Measurements from ENCODE around the gene GALNT16. TPM values are rescaled to one million over a fixed set of nuclear protein-coding genes. Genes with fewer than 3 reads are reported as not detected.

GALNT16 gene
- total RNA-seq, 2 donors from 2014 or later: 0.05 to 0.21 TPM

DNA sequence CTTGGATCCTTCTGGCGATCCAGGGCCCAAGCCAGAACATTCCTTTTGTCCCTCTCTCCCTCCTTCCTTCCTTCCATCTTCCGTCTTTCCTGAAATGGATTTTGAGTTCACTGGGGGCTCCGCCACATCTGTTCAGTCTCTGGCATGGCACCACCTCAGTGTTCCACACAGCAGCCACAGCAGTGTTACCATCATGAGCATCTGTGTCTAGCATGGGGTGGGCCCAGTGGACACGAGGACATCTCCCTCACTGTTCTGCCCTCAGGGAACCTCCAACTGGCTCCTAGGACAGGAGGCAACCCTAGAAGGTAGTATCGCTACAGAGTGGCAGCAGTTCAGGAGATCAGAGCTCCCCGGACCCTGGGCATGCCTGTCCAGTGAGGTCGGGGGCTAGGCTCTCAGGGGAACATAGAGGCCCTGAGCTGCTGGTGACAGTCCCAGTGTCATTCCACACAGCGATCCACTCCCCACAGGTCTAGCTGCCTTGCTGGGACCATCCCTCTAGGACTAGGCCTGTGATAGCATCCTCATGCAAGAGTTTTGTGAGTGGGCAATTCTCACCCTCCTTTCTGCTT lies 59.0 kb downstream of the GALNT16 start:
- H3K9me3 Mint-ChIP-seq: peaks cover 0 to 2% of the 10 kb centered on the region in 2 donors
- H3K27ac Mint-ChIP-seq: no peak overlapping the region
- no peaks in the 10 kb centered on the region for H3K36me3 Mint-ChIP-seq (ENCODE audit: insufficient read depth in 2 of 2)
- no peak for DNase-seq
- no peak for ATAC-seq (replicated peaks in 1 of 2)
- H3K4me1 Mint-ChIP-seq (ENCODE audit: low read depth): no peaks in the 10 kb centered on the region
- no peak overlapping the region for H3K4me3 Mint-ChIP-seq
- no peaks in the 10 kb centered on the region for H3K27me3 Mint-ChIP-seq (ENCODE audit: low read depth)

DNA sequence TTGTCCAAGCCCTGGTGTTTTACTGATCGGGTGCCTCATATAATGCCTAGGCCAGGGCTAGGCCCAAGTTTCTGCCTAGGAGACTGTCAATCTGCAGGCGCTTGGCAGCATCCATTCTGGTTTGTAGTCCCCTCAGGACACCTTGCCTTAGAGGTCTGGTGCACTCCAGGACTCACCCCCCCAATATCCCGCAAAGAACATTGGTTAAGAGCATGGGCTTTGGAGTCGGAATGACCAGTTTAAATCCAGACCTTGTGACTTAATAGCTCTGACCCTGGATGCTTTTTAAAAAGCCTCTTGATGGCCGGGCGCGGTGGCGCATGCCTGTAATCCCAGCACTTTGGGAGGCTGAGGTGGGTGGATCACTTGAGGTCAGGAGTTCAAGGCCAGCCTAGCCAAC lies 60.0 kb downstream of the GALNT16 start:
- DNase-seq: no peak

DNA sequence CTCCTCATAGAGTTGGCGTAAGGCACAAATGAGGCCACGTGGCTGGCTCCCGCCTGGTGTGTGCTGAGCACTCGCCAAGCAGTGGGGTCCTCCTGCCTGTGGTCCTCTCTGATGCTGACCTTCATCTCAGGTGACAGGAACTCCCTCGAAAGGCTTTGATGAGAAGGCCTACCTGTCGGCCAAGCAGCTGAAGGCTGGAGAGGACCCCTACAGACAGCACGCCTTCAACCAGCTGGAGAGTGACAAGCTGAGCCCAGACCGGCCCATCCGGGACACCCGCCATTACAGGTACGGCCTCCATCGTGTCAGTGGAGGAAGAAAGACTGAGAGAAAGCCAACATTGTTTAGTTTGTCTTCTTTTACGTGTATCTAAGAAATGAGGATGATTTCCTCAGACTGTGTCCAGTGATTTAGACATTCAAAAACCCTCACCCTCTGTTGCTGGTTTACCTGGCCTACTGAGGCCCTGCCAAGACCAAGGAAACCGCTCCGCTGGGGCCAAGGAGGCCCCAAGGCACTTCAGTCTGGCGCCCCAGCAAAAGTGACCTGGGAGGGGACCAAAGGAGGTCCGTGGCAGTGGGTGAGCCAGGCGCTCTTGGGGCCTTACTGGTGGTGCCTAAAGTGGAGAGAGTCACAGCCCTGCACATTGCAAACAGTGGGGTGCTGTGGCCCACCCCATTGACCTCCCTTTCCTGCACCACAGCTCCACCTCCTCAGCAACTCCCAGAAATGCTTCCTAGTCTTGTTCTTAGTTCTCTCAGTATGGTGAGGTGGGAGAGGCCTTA lies 60.8 kb downstream of the GALNT16 start:
- no peak for DNase-seq
- H3K9me3 Mint-ChIP-seq: peaks cover 0 to under 1% of the 10 kb centered on the region in 2 donors

More for the DNA sequence above, 60.0 kb downstream of the GALNT16 start:
- Mint-ChIP-seq H3K4me1 (ENCODE audit: low read depth) (no peaks in the 10 kb centered on the region), H3K36me3 (ENCODE audit: insufficient read depth in 2 of 2) (no peaks in the 10 kb centered on the region), H3K27ac (no peak overlapping the region), H3K27me3 (ENCODE audit: low read depth) (no peaks in the 10 kb centered on the region), H3K4me3 (no peak overlapping the region), H3K9me3 (peaks cover 0 to 2% of the 10 kb centered on the region in 2 donors)
- no peak for ATAC-seq (replicated peaks in 1 of 2)

DNA sequence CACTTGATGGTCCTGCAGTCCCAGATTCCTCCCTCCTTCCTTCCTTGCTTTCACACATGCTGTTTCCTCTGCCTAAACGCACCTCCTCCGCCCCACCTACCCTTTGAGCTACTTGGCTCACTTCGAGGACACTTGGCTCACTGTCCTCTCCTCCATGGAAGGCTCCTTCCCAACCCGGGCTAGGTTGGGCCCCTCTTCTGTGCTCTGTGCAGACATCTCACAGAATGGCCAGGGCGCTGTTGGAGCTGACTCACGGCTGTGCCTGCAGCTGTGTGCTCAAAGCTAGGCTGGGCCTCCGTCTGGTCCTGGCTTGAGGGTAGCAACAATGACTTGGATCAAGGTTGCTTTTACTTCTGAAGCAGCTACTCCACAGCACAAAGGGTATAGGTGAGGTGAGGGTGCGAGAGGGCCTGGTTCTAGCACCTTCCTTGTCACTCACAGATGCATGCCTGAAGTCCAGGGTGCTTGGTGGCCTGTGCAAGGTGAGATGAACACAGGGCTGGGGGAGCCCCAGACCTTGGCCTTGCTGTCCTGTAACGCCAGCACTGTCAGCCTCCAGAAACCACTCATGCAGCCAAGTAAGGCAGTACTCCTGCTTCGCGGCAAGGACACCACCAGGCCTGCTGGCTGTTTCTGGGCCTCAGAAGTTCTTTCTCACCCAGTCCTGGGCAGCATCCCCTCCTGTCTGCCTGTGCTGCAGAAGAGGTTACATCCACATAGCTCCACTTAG lies 61.8 kb downstream of the GALNT16 start:
- Mint-ChIP-seq H3K9me3 (no peaks in the 10 kb centered on the region), H3K27me3 (ENCODE audit: low read depth) (no peaks in the 10 kb centered on the region), H3K4me3 (no peak overlapping the region), H3K27ac (no peak overlapping the region), H3K4me1 (ENCODE audit: low read depth) (no peaks in the 10 kb centered on the region), H3K36me3 (ENCODE audit: insufficient read depth in 2 of 2) (no peaks in the 10 kb centered on the region)
- ATAC-seq (replicated peaks in 1 of 2) (no peak), DNase-seq (no peak)

More for the DNA sequence above, 60.8 kb downstream of the GALNT16 start:
- no peak overlapping the region for H3K4me3 Mint-ChIP-seq
- no peaks in the 10 kb centered on the region for H3K4me1 Mint-ChIP-seq (ENCODE audit: low read depth)
- H3K27ac Mint-ChIP-seq: no peak overlapping the region
- no peaks in the 10 kb centered on the region for H3K27me3 Mint-ChIP-seq (ENCODE audit: low read depth)
- ATAC-seq (replicated peaks in 1 of 2): no peak
- no peaks in the 10 kb centered on the region for H3K36me3 Mint-ChIP-seq (ENCODE audit: insufficient read depth in 2 of 2)

DNA sequence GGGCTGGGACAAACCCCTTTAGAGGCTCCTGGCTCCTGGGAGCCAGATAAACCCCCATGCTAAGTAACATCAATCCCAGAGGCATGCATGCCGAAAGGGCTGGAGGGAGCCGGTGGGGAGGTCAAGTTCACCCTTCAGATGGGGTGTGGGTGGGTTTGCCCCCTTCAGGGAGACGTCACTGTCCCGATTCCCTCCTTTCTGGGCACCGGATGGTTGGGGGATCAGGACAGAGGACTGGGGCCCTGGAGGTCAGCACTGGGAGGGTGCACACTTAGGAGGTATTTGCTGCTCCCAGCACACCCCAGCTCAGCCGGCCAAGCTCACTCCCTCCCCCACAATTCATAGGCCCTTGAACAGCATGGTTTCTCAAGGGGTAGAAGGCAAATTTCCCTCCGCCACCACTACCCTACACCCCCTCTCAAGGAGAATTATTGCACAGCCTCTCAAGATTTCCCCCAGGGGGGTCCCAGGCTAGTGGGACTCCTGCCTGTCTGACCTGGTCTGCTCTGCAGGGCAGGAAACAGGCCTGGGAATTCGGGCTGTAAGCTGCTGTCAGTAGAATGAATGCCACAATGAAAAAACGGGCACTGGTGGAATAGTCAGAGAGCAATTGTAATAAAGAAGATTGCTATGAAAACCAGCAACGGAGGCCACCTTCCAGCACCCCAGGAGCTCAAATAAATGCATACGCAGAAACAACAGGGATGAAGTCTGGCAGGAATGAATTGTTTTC lies 63.5 kb downstream of the GALNT16 start:
- Mint-ChIP-seq H3K27ac (no peak overlapping the region), H3K27me3 (ENCODE audit: low read depth) (no peaks in the 10 kb centered on the region), H3K36me3 (ENCODE audit: insufficient read depth in 2 of 2) (no peaks in the 10 kb centered on the region), H3K9me3 (no peaks in the 10 kb centered on the region), H3K4me3 (no peak overlapping the region), H3K4me1 (ENCODE audit: low read depth) (no peaks in the 10 kb centered on the region)
- ATAC-seq (replicated peaks in 1 of 2) (no peak), DNase-seq (no peak)

DNA sequence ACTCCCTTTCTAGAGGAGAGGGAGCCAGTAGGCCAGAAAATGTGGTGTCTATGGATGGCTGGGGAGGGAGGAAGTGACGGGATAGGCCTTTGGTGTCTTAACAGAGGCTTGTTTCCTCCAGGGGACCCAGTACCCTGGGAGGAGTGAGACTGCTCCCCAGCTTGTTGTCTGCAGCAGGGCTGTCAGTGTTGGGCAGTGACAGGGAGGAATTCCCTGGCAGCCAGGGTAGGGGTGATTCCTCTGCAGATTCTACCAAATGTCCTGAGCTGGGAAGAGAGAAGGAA lies 64.0 kb downstream of the GALNT16 start:
- H3K4me1 Mint-ChIP-seq (ENCODE audit: low read depth): no peaks in the 10 kb centered on the region
- no peaks in the 10 kb centered on the region for H3K27me3 Mint-ChIP-seq (ENCODE audit: low read depth)
- DNase-seq: no peak
- ATAC-seq (replicated peaks in 1 of 2): no peak
- H3K36me3 Mint-ChIP-seq (ENCODE audit: insufficient read depth in 2 of 2): no peaks in the 10 kb centered on the region
- H3K4me3 Mint-ChIP-seq: no peak overlapping the region
- no peaks in the 10 kb centered on the region for H3K9me3 Mint-ChIP-seq
- no peak overlapping the region for H3K27ac Mint-ChIP-seq

DNA sequence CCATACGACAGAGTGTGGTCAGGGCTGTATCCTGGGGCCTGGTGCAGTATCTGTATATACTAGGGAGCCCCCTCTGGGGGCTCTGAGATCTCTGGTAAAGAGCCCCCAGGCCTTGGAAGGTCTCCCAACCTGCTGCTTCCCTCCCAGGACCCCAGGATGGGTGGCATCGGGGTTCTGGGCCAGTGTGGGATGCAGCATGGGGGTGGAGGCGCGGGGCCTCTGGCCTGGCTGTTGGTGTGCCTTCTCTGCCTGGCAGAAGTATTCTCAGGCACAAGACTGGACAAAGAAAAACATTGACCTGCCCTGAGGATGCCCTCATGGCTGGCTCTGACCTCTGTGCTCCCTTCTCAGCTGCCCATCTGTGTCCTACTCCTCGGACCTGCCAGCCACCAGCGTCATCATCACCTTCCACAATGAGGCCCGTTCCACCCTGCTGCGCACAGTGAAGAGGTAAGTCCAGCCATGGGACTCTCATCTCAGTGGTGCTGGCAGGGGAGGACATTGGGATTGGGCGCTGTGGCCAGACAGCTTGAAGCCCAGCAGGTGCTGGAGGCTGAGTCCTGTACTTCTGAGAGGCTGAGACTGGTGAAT lies 64.5 kb downstream of the GALNT16 start:
- Mint-ChIP-seq H3K9me3 (no peaks in the 10 kb centered on the region), H3K27ac (no peak overlapping the region), H3K4me3 (no peak overlapping the region), H3K4me1 (ENCODE audit: low read depth) (no peaks in the 10 kb centered on the region), H3K36me3 (ENCODE audit: insufficient read depth in 2 of 2) (no peaks in the 10 kb centered on the region), H3K27me3 (ENCODE audit: low read depth) (no peaks in the 10 kb centered on the region)
- ATAC-seq (replicated peaks in 1 of 2) (no peak), DNase-seq (no peak)

DNA sequence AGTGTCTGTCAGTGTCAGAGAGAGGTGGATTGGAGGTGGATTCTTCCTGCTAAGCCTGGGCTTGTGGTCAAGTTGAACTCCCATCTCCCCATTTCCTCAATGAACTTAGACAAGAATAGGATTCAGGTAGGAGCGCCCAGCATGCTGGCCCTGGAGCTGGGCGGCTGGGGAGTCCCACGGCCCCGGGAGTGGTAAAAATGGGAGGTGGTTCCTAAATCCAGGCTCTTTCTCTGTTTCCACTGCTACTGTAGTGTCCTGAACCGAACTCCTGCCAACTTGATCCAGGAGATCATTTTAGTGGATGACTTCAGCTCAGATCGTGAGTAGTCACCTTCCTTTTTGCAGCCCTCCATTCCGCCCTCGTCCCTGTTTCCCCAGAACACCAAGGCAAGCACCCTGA lies 65.1 kb downstream of the GALNT16 start:
- H3K4me1 Mint-ChIP-seq (ENCODE audit: low read depth): no peaks in the 10 kb centered on the region
- DNase-seq (no peak), ATAC-seq (replicated peaks in 1 of 2) (no peak)
- H3K9me3 Mint-ChIP-seq: no peaks in the 10 kb centered on the region
- no peak overlapping the region for H3K27ac Mint-ChIP-seq
- H3K4me3 Mint-ChIP-seq: no peak overlapping the region
- H3K27me3 Mint-ChIP-seq (ENCODE audit: low read depth): no peaks in the 10 kb centered on the region
- no peaks in the 10 kb centered on the region for H3K36me3 Mint-ChIP-seq (ENCODE audit: insufficient read depth in 2 of 2)

DNA sequence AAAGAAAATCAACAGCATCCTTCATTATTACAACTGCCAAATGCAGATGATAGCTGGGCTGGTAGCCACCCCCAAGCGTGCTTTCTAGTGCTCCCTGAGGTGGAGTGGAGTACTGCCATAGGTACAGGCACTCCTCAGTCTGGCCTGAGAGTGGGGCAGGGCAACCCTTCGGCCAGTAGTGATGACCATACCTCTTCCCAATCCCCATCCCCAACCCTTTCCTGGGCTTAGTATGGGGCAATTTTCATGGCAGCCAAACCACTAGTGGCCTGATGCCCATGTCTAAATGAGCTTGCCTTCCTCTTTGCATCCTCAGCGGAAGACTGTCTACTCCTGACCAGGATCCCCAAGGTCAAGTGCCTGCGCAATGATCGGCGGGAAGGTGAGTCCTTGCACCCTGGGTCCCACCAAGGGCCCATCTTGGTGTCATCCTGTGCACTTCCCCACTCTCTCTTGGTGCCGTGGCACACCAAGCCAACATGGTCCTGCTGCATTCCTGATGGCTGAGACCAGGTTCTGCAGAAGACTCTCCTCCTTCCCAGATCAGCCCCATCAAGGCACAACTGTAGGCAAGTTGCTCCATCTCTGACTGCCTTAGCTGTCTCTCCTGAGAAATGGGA lies 65.8 kb downstream of the GALNT16 start:
- Mint-ChIP-seq H3K9me3 (no peaks in the 10 kb centered on the region), H3K27ac (no peak overlapping the region), H3K4me1 (ENCODE audit: low read depth) (no peaks in the 10 kb centered on the region), H3K27me3 (ENCODE audit: low read depth) (no peaks in the 10 kb centered on the region), H3K4me3 (no peak overlapping the region), H3K36me3 (ENCODE audit: insufficient read depth in 2 of 2) (no peaks in the 10 kb centered on the region)
- DNase-seq (no peak), ATAC-seq (replicated peaks in 1 of 2) (no peak)

DNA sequence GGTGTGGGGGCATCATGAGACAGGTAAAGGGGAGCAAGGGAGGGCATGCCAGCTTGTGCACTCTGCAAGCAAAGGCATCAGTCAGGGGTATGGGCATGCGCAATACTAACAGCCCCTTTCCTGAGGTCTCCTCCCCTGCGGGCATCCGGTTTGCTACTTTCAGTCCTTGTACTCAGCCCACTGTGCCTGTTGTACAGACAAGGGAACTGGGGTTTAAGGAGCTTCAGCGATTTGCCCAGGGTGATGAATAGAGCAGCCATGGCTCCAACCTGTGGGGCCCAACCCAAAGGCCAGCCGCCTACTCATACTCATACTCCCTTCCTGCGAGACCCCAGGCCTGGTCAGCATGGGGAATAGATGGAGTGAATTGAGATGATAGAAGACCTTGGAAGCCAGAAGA lies 66.7 kb downstream of the GALNT16 start:
- H3K4me3 Mint-ChIP-seq: no peak overlapping the region
- H3K27ac Mint-ChIP-seq: no peak overlapping the region
- H3K27me3 Mint-ChIP-seq (ENCODE audit: low read depth): no peaks in the 10 kb centered on the region
- ATAC-seq (replicated peaks in 1 of 2) (no peak), DNase-seq (no peak)
- no peaks in the 10 kb centered on the region for H3K36me3 Mint-ChIP-seq (ENCODE audit: insufficient read depth in 2 of 2)
- H3K9me3 Mint-ChIP-seq: no peaks in the 10 kb centered on the region
- H3K4me1 Mint-ChIP-seq (ENCODE audit: low read depth): no peaks in the 10 kb centered on the region

DNA sequence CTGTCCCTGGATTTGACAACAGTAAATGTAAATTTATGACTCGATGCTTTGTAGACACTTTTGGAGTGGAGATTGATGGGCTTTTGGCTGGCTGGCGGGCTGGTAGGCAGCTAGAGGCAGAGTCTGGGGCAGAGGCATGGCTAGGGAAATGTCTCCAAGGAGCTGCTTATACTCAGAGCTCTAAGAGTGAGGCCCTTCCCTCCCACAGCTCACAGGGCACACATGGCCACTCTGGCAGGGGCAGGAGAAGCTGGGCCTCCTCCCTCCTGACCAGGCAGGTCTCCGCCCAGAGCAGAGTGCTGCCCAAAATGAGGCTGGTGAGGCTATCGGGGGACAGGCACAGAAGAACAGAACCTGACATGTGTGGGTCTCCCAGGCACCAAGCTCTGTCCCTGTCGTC lies 67.5 kb downstream of the GALNT16 start:
- no peaks in the 10 kb centered on the region for H3K27me3 Mint-ChIP-seq (ENCODE audit: low read depth)
- no peak for ATAC-seq (replicated peaks in 1 of 2)
- H3K36me3 Mint-ChIP-seq (ENCODE audit: insufficient read depth in 2 of 2): no peaks in the 10 kb centered on the region
- no peak overlapping the region for H3K27ac Mint-ChIP-seq
- H3K4me1 Mint-ChIP-seq (ENCODE audit: low read depth): no peaks in the 10 kb centered on the region
- DNase-seq: no peak
- H3K9me3 Mint-ChIP-seq: no peaks in the 10 kb centered on the region
- no peak overlapping the region for H3K4me3 Mint-ChIP-seq

DNA sequence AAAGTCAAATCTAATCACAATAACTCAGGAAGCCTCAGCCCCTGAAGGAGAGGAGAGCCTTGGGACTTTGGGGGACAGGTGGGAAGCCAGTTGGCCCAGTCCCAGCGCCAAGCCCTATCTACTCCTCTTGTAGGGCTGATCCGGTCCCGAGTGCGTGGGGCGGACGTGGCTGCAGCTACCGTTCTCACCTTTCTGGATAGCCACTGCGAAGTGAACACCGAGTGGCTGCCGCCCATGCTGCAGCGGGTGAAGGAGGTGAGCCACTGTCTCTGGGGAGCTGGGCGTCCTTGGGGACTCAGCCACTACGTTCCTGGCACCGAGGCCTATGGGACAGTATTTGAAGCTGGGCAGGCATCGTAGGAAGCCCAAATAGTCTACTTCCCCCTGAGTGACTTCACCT lies 68.4 kb downstream of the GALNT16 start:
- H3K4me1 Mint-ChIP-seq (ENCODE audit: low read depth): no peaks in the 10 kb centered on the region
- no peaks in the 10 kb centered on the region for H3K36me3 Mint-ChIP-seq (ENCODE audit: insufficient read depth in 2 of 2)
- no peak for DNase-seq
- no peaks in the 10 kb centered on the region for H3K9me3 Mint-ChIP-seq
- H3K27me3 Mint-ChIP-seq (ENCODE audit: low read depth): no peaks in the 10 kb centered on the region
- no peak overlapping the region for H3K27ac Mint-ChIP-seq
- H3K4me3 Mint-ChIP-seq: no peak overlapping the region
- no peak for ATAC-seq (replicated peaks in 1 of 2)

All from activated T-cell treated with anti-CD3 and anti-CD28 coated beads, Interleukin-2, amount 50 U/mL, for 72 hours (primary cell).